Measurements from ENCODE around the gene SPATA1. TPM values are rescaled to one million over a fixed set of nuclear protein-coding genes. Genes with fewer than 3 reads are reported as not detected.

The SPATA1 gene
- total and polyA plus RNA-seq, 9 of the 15 experiments (the other 6 are each of a cell fraction or from before 2014, with no cell fraction given): 0.79 to 2.9 (median 1.5) TPM

DNA sequence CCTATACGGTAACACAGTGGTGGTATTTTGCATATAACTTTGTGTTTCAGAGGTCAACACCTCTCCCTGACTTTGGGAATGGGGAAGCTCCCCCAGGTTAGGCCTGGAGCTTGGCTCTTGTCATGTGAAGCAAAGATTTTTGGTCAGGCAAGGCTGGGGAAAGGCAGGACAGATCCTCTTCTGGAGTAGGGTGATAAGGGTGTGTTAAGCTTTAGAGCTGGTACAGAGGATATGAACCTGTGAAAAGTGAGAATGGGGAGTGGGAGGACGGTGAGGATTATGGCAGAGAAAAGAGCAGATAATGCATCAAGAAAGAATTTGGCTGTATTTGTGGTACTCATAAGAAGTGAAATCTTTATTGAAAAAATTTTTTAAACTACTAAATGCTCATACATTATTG is 24.9 kb upstream of the SPATA1 start:
- Histone ChIP-seq H3K27me3 (ENCODE audit: control insufficient read depth in 2 of 2, insufficient read depth in 2 of 2, low read length in 2 of 2) (no peaks in the 10 kb centered on the region; a peak in 1 of 5 replicates), H3K4me1 (replicated peaks in 1 of 2; ENCODE audit: control insufficient read depth in 2 of 2, insufficient read depth in 2 of 2, low read length in 2 of 2) (peaks cover 0 to 5% of the 10 kb centered on the region in 2 experiments; a peak in 2 of 5 replicates), H3K27ac (ENCODE audit: extremely low read depth, low read depth, low read length) (peak overlapping the region; percentile 27; the same call in 1 of the 3 replicates), H3K4me3 (peak overlapping the region; percentile 16; the same call in 1 of the 2 replicates), H3K9me1 (ENCODE audit: control insufficient read depth, insufficient read depth, low read length) (no peaks in the 10 kb centered on the region), H3K79me2 (ENCODE audit: control insufficient read depth, insufficient read depth, low read length) (peaks cover 58% of the 10 kb centered on the region), H3K9me3 (replicated peaks; ENCODE audit: control insufficient read depth, insufficient read depth, low read depth, low read length) (peaks cover 9% of the 10 kb centered on the region), H4K20me1 (replicated peaks; ENCODE audit: control insufficient read depth, insufficient read depth, low read length) (peaks cover 9% of the 10 kb centered on the region; the same call in 1 of the 2 replicates), H3K4me2 (ENCODE audit: insufficient read depth, low read length) (peak overlapping the region; percentile 63), H2AFZ (ENCODE audit: low read depth, low read length) (no peak overlapping the region), H3K9ac (ENCODE audit: insufficient read depth in 1 of 2, low read depth in 2 of 2, low read length in 2 of 2) (peak overlapping the region; percentile 10 to 65; a peak in 2 of 4 replicates), H3K36me3 (ENCODE audit: control insufficient read depth, insufficient read depth, low read length) (peaks cover 42% of the 10 kb centered on the region)
- CTCF ChIA-PET (ENCODE audit: low intra/inter-chr PET ratio): no interaction called here
- WGBS (ENCODE audit: insufficient coverage, low coverage, missing lambda C conversion rate): 6% methylated on average over 2 of the region's 2 CpGs
- POLR2A ChIA-PET: interaction anchor here (0.7 to 2.9 kb wide), 6 partner anchors 9 to 24 kb away, joined by 3 to 34 read pairs (median 8); partner anchors contain the start of genes GNG5 and SPATA1
- ATAC-seq: peak; percentile 75
- intact Hi-C loops (cut with micrococcal nuclease) (no loop called here), in situ Hi-C loops (cut with MboI) (no loop called here)
- BruUV-seq (replicated peaks): no TSS peak
- peak; percentile 82 for FAIRE-seq
- DNase-seq (ENCODE audit: extremely low read depth in 1 of 4, low spot score in 3 of 4): peak; percentile 66 to 80 (median 68)
- TF ChIP-seq KDM1A (IDR thresholded peaks at IDR 0.05) (peak; percentile 83 to 89), POLR2G (IDR thresholded peaks at IDR 0.05; ENCODE audit: low read depth, low read length) (no peak), PREB (CRISPR knock-in tag; IDR thresholded peaks at IDR 0.05) (no peak), ARNT (IDR thresholded peaks at IDR 0.05) (no peak), ZNF778 (CRISPR knock-in tag; IDR thresholded peaks at IDR 0.05) (no peak), EGR1 (conservative IDR thresholded peaks at IDR 0.05) (peak; percentile 36; the same call in 1 of the 2 replicates), ZNF324 (CRISPR knock-in tag; IDR thresholded peaks at IDR 0.05) (no peak), TEAD4 (IDR thresholded peaks at IDR 0.05; ENCODE audit: low read length) (peak; percentile 78), TEAD4 (CRISPR knock-in tag; IDR thresholded peaks at IDR 0.05; ENCODE audit: borderline replicate concordance) (no peak), HIVEP1 (CRISPR knock-in tag; IDR thresholded peaks at IDR 0.05) (no peak), TEAD1 (CRISPR knock-in tag; IDR thresholded peaks at IDR 0.05) (no peak), FOXP1 (CRISPR knock-in tag; IDR thresholded peaks at IDR 0.05) (no peak)
- TF ChIP-seq, protein P1, sequence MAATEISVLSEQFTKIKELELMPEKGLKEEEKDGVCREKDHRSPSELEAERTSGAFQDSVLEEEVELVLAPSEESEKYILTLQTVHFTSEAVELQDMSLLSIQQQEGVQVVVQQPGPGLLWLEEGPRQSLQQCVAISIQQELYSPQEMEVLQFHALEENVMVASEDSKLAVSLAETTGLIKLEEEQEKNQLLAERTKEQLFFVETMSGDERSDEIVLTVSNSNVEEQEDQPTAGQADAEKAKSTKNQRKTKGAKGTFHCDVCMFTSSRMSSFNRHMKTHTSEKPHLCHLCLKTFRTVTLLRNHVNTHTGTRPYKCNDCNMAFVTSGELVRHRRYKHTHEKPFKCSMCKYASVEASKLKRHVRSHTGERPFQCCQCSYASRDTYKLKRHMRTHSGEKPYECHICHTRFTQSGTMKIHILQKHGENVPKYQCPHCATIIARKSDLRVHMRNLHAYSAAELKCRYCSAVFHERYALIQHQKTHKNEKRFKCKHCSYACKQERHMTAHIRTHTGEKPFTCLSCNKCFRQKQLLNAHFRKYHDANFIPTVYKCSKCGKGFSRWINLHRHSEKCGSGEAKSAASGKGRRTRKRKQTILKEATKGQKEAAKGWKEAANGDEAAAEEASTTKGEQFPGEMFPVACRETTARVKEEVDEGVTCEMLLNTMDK (IDR thresholded peaks at IDR 0.05; ENCODE audit: borderline replicate concordance, insufficient read depth, low read depth, low read length, poor library complexity, severe bottlenecking): no peak
- TF ChIP-seq, protein P2, sequence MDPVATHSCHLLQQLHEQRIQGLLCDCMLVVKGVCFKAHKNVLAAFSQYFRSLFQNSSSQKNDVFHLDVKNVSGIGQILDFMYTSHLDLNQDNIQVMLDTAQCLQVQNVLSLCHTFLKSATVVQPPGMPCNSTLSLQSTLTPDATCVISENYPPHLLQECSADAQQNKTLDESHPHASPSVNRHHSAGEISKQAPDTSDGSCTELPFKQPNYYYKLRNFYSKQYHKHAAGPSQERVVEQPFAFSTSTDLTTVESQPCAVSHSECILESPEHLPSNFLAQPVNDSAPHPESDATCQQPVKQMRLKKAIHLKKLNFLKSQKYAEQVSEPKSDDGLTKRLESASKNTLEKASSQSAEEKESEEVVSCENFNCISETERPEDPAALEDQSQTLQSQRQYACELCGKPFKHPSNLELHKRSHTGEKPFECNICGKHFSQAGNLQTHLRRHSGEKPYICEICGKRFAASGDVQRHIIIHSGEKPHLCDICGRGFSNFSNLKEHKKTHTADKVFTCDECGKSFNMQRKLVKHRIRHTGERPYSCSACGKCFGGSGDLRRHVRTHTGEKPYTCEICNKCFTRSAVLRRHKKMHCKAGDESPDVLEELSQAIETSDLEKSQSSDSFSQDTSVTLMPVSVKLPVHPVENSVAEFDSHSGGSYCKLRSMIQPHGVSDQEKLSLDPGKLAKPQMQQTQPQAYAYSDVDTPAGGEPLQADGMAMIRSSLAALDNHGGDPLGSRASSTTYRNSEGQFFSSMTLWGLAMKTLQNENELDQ (CRISPR knock-in tag; IDR thresholded peaks at IDR 0.05; ENCODE audit: borderline replicate concordance): no peak
- TF ChIP-seq, protein P3, sequence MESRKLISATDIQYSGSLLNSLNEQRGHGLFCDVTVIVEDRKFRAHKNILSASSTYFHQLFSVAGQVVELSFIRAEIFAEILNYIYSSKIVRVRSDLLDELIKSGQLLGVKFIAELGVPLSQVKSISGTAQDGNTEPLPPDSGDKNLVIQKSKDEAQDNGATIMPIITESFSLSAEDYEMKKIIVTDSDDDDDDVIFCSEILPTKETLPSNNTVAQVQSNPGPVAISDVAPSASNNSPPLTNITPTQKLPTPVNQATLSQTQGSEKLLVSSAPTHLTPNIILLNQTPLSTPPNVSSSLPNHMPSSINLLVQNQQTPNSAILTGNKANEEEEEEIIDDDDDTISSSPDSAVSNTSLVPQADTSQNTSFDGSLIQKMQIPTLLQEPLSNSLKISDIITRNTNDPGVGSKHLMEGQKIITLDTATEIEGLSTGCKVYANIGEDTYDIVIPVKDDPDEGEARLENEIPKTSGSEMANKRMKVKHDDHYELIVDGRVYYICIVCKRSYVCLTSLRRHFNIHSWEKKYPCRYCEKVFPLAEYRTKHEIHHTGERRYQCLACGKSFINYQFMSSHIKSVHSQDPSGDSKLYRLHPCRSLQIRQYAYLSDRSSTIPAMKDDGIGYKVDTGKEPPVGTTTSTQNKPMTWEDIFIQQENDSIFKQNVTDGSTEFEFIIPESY (CRISPR knock-in tag; IDR thresholded peaks at IDR 0.05): no peak
